Measurements from ENCODE around the gene PCOLCE2.
"Not testable (repeated sequence)": the region's sequence is repeated elsewhere in the genome, so short reads cannot be mapped to it uniquely, and the experiment has no call there.

PCOLCE2 gene

DNA sequence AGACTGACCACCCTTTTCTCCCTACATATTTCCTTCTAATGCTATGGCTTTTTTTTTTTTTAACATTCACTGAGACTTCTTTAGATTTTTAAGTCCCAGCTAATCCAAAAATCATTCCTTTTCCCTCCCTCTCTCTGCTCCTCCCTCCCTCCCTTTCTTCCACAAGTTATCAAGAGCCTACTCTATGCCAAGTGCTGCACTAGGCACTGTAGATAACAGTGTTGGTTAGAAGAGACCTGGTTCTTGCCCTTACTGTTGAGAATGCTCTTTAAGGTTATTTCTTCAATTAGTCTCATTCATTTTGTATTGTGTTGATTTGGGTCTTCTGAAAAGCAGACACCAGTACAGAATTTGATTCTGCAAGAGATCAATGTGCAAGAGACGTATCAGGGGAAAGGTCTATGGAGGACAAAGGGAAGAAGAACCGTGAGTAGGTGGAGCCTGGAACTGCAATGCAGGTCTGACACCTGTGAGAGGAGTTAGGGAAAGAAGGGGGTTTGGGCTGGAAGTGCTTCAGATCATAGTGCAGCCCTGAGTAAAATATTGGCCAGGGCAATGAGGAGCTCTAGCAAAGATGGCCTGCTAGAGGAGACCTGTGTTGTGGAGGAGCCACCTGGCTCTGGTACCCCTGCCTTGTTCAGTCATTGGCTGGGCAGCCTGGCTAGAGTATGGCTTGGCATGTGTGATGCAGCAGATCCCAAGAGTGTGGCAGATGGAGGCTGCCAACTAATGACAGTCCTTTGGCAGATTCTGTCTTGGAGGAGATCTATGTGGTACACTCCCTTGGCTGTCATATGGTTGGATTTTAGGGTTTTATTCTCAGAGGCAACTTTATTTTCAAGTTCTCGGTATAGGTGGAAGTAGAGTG is 9.7 kb upstream of the PCOLCE2 start:
- no peak for DNase-seq (ENCODE audit: low read depth in 2 of 2)

DNA sequence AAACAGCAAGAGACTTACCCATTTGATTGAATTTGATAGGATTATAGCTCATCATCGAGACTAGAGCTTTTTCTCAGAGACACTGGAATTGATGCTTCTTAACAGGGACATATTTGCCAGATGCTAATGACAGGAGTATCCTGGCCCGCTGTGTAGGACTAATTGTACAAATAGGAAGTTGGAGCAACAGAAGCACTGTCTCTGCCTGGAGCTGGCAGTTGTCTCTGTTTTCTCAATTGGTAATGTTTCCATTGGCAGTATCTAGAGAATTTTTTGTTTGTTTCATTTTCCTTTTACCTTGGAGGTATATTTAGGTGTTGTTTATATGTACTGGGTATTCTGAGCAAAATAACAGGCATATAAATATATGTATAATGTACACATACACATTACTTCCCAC is 8.9 kb upstream of the PCOLCE2 start:
- DNase-seq (ENCODE audit: low read depth in 2 of 2): no peak

DNA sequence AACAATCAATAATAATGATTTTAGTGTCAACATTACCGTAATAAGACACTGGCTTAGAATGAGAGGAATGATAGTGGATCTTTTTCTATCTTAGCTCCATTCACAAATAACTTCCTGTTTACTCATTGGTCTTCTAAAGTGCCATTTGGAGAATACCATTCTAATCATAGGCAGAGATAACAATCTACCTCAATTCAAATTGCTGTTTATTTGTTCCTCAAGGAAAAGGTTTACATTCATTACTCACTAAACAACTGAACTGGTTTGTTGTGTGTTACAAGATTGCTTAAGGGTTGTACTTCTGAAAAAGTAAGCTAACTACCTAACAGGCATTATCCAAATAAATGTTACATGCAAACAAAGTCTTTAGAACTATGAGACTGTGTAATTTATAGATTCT is 8.1 kb upstream of the PCOLCE2 start:
- DNase-seq (ENCODE audit: low read depth in 2 of 2): no peak

DNA sequence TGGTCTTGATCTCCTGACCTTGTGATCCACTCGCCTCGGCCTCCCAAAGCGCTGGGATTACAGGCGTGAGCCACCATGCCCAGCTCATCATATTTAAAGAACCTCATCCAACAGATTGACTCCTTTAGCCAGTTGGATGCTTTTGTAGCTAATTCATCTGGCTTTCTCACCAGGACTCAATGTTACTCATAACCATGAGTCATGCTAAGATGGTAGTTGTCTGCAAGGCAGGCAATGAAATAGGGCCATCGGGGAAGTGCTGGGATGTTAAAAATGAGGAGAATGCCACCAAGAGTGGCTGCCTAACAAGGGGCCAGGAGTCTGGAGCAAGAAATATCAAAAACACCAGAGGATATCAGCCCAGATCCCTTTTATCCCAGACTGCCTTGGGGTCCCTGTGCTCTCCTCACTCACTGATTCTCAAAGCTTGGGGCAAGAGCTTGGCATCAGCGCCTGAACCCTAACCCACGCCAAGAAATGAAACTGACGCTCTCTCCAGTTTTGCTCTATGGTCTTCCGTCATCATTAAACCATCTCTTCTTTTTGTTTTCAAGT is 7.4 kb upstream of the PCOLCE2 start:
- DNase-seq (ENCODE audit: low read depth in 2 of 2): no peak

DNA sequence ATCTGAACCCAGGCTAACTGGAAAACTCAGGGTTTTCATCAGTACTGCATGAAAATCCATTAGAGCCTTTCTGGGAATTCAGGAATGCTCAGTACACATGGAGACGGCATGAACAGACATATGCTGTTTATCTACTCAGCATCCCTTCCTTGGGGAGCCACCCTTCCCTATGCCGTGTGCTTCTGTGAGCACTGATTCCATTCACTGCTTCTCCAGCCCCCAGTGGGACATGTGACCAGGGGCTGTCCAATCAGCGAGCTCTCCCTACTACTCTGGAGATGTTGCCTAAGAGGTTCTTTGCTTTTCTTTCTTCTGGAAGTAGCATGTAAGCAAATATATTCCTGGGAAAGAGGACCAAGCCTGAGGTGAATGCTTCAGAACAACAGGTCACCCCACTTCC is 5.6 kb upstream of the PCOLCE2 start:
- no peak for DNase-seq (ENCODE audit: low read depth in 2 of 2)

DNA sequence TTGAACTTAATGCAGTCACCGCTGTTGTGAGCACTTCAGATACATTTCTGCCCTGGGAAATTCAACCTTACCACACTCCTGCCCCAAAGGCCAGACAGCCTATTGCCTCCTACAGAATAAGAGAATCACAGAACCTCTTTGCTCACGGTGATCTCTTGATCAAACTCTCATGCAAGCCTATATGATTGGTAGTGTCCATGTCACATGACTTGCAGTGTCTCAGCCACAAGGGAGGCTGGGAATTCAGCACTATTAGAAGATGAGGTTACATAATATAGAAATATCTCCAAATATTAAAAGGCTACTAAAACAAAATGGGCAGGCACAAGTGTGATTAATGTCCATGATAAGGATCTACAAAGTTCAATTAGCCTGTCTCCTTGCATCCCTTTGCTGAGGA is 3.8 kb upstream of the PCOLCE2 start:
- DNase-seq (ENCODE audit: low read depth in 2 of 2): no peak

DNA sequence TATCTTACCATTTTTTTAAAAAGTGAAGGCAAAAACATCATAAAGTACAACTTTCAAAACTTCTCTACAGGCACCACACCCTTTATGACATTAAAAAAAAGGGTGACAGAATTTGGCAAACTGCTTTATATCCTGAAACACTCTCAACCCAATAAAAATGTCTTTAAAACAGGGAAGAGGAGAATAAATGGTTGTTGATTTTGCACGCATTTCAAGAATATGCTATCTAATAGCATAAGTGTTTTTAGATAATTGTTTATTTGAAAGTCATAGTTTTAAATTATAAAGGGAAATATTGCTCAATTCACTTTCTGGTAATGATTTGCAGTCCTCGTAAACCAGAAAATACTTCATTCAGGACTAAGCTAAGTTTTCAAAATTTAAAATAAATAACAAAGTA is 1.7 kb upstream of the PCOLCE2 start:
- DNase-seq (ENCODE audit: low read depth in 2 of 2): no peak

DNA sequence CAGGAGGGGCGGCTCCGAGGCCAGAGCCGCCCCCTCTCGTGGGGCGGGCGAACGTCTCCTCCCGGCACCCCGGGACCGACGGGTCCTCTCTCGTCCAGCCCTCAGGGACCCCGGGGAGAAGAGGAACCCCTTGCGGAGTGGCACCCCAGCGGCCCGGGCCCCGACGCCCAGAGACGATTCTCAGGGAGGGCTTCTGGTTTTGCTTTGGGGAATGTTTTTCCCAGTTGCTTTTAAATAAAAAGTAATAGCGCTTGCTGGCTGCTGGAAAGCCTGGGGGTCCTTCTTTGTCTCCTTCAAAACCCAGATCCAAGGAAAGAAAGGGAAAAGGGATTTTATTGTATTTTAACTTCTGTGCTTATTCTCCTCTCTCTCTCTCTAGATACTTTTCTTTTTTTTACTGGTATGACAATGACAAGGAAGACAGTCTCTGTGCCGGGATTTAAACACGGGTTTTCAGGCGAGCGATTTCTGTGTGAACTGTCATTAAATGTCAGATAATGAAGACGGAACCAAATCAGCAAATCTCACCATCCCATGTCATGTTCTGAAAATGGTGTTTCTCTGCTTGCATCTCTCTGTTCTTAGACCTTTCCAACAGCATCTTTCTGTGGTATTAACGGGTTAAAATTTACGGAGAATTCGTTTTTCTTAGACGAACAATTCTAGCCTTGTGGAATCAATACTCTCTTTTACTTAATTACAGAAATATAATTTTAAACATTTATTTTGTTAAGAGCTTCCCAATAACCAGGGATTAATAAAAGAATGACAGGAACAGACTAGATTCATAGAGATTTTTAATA is 530 bp upstream of the PCOLCE2 start:
- DNase-seq (ENCODE audit: low read depth in 2 of 2): no peak

DNA sequence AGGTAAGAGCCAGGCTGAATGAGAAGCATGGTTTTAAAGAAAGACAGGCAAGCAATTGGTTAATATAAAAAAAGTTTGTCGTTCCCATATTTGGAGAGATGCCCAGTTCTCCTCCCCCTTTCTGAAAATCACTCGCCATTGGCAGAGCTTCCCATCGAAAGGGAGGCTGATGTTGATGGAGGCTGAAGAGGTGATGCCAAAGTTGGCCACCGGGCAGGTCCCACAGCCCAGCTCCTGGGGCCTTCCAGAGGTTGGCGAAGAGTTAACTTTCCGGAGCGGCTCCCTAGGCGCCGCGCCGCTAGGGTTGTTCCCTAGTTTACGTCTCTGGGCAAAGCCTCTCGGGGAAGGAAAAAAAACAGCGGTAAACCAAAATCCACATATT is 793 bp downstream of the PCOLCE2 start:
- no peak for DNase-seq (ENCODE audit: low read depth in 2 of 2)

DNA sequence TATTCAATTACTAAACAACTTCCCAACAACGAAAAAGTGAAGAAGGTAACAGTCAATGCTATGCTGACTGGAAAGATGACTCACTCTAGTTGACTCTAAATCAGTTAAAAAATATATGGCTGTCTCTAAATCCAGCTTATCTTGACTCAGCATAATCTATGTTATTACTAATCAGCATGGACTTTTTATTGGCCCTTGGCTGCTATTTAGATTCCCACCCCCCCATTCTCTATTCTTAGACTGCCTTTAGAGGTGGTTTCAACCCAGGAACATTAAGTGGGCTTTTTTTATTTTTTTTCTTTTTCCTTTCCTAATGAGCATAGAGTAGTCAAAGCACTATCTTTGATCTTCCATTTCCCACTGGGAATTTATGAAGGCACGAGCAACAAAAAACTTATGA is 1.9 kb downstream of the PCOLCE2 start:
- DNase-seq (ENCODE audit: low read depth in 2 of 2): no peak

DNA sequence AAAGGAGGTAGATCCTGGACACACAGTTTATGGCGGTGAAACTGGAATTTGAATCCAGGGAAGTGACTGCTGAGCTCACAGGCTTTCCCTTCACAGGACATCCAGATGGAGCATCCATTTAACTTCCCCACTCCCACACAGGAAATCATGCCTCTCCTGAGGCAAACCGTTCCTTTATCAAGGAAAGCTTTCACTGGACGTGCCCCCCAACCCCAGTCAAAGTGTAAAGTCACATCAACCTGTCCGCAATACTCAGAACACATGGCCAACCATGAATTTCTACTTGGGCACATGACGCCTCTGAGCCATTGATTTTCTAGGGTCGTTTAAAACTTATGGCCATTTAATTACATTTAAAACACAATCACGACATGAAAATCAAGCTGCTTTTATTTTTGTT is 2.9 kb downstream of the PCOLCE2 start:
- no peak for DNase-seq (ENCODE audit: low read depth in 2 of 2)

DNA sequence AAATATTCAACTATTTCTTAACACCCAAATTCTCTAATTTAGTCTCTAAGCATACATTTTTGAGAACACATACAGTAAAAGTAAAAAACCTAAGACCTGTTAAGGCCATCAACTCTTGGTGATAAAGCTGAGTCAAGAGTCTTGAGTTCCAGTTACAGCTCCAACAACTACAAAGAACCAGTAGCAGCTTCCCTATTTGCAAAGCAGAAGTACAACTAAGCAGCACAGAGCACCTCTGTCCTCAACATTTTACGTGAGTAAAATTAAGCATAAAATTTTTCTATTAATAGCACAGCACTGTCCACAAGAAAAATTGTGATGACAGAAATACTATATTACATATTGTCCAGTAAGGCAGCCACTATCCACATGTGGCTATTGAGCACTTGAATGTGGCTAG is 4.4 kb downstream of the PCOLCE2 start:
- DNase-seq (ENCODE audit: low read depth in 2 of 2): no peak

DNA sequence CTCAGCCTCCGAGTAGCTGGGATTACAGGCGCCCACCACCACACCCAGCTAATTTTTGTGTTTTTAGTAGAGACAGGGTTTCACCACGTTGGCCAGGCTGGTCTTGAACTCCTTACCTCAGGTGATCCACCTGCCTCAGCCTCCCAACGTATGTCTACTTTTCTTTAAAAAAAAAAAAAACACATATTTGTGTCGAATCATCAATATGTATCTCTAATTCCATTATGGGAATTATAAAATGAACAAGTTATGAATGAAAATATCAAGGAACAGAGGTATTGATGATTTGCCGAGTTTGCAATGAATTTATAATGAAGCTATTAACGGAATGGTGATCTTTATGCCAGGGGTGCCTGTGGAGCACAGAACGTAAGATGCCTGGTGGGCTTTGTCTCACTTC is 5.3 kb downstream of the PCOLCE2 start:
- not testable (repeated sequence) for DNase-seq (ENCODE audit: low read depth in 2 of 2)

DNA sequence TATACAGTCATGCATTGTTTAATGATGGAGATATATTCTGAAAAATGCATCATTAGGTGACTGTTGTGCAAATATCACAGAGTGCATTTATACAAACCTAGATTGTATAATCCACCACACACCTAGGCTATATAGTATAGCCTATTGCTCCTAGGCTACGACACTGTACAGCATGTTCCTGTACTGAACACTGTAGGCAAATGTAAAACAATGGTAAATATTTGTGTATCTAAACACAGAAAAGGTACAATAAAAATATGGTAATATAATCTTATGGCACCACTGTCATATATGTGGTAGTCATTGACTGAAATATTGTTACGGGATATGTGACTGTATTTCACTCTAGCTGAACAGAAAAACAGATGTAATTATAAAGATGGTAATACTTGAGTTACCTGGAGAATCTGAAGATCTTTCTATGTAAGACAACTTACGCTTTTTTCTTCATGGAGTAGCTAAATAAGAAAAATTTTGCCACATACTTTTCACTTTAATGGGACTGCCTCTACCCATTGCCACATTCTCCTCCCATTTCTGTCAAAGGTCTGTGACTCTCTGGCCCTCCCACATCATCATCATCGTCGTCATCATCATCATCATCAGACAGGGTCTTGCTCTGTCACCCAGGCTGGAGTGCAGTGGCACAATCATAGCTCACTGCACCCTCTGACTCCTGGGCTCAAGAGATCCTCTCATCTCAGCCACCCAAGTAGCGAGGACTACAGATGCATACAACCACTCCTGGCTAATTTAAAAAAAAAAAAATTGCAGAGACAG is 7.2 kb downstream of the PCOLCE2 start:
- no peak for DNase-seq (ENCODE audit: low read depth in 2 of 2)

DNA sequence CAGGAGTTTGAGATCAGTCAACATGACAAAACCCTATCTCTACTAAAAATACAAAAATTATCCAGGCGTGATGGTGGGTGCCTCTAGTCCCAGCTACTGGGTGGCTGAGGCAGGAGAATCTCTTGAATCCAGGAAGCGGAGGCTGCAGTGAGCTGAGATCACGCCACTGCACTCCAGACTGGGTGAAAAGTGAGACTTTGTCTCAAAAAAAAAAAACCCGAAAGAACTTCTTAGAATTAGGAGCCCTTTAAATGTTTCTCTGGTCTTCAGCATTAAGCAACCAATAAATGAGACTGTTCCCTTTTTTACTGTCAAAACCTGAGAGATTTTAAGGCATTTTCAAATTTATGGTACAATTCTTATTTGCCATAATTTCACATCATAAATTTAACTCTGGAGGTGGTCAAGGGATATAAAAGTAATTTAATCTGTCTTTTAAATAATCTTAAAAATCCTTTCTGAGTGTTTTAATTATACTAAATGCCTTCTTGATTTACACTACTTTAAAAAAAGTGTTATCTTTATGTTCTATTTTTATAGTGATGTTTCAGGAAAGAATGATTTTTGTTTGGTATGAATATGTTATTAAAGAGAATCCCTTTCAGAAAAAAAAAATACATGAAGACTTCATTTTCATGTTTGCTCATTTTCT is 10.1 kb downstream of the PCOLCE2 start:
- DNase-seq (ENCODE audit: low read depth in 2 of 2): no peak

DNA sequence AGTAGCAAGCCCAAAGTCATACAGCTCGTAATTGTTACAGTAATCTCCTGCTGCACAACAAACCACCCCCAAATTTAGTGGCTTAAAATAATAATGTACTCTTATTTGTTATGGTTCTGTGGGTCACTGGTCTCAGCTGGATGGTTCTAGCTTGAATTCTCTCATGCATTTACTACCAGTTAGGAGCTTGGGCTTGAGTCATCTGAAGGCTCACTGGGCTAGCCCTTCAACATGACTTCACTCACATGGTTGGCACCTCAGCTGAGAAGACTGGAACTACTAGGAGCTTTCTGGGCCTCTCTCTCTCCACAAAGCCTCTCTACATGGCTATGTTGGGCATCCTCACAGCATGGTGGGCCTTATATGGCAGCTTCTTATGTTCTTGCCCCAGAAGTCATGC is 12.5 kb downstream of the PCOLCE2 start:
- no peak for DNase-seq (ENCODE audit: low read depth in 2 of 2)

DNA sequence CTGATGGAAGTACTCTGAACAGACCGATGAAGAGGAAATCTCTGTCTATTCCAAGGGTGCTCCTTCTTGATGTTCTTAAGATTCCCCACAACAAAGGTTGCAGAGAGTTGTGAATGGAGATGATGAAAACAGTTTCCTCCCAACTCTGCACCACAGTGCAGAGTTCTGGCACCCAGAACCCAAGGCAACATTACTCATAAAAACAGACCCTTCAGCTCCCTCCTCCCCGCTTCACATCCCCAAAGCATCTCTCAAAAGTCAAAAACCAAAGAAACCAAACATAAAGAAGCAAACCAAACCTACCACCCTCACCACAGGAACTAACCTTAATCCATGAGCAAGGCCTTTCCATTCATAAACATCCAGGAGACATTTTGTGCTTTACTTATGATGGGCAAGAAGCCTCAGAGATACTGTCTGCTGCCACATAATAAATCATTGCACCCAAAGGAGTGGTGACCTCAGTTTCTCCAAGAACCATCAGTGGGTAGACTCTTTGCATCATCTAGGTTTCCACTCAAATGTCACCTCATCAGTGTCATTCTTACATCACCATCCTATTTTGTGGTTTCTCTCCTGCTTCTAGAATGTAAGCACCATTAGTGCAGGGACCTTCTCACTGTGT is 13.2 kb downstream of the PCOLCE2 start:
- DNase-seq (ENCODE audit: low read depth in 2 of 2): no peak

DNA sequence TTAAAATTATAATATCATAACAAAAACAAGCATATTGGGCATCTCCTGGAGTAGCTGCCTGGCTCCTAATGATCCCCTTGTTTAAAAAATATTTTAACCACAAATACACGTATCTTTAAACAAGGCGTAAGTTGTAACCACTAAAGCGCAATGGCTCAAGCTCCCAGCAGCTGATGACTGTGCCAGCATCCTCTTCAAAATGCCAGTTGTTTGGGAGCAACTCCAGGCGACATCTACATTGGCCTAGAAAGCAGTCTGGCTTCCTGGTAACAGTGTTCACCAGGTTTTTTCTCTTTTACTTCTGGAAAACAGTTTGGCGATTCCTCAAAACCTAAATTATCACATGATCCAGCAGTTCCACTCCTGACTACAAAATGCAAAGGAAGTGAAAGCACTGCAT is 13.8 kb downstream of the PCOLCE2 start:
- DNase-seq (ENCODE audit: low read depth in 2 of 2): no peak

DNA sequence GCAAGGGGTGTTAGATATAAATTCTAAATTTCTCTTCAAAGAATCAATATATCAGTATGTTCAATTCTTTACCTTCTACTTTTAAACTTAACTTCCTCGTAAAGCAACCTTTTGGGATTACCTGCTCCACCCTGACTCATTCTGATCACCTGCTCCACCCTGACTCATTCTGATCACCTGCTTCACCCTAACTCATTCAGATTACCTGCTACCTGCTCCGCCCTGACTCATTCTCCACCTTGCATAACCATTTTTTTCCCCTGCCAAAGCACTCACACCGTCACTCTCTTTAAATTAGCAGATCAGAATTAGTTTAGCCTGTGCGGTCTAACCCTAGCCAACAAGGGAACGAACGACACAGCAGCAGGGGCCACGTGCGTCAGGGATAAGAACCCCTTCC is 20.5 kb downstream of the PCOLCE2 start:
- not testable (repeated sequence) for DNase-seq (ENCODE audit: low read depth in 2 of 2)

DNA sequence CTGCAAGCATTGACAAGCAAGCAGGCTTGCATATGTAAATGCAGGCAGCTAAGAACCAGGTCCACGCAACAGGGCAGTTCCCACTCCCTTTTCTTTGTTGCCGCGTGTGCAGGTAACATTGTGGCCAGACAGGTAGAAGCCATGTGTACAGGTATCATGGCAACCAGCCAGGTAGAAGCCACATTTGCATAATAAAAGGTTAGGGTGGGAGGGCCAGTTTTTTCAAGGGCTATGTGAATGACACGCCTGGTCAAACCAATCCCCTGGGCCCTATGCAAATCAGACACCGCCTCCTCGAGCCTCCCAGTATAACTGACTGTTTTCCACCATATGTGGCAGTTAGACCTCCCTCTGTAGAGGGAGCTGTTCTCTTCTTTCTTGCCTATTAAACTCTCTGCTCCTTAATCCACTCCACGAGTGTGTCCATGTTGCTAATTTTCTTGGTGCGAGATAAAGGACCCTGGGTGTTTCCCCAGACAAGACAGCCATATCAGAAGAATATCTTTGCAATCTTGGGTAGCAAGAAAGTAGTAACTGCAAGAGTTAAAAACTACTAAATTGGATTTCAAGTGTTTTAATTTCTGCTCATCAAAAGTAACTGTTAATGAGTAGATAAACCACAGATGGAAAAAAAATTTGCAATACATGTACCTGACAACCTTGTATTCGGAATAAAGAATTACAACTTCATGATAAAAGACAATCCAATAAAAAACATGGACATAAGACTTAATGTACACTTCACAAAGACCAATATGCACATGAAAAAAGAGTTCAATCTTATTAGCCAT is 21.8 kb downstream of the PCOLCE2 start:
- DNase-seq (ENCODE audit: low read depth in 2 of 2): no peak

Measured in stimulated activated CD8-positive, alpha-beta memory T cell treated with anti-CD3 and anti-CD28 coated beads, Interleukin-15, amount 100 ng/mL, for 48 hours (primary cell).